Cardiac muscle cell (in vitro differentiated cells and primary cell): ENCODE results near the gene LPP. TPM values are rescaled to one million over a fixed set of nuclear protein-coding genes. Genes with fewer than 3 reads are reported as not detected.

Experiments used
- DNase-seq, 2 donors: peaks; one replicate each; pipeline versions ENCODE4 v3.0.0 to v3.0.0-alpha.2; 2010 to 2017; ENCODE audit warnings: low read depth in 1 of 2, low spot score in 1 of 2
- H3K27ac ChIP-seq: fragments of 200-600 bp; sonication (generic); 2 replicates; pipeline ENCODE4 v1.5.1; 2016
- H3K27me3 ChIP-seq: fragments of 200-600 bp; sonication (generic); 2 replicates; pipeline ENCODE4 v1.6.0; 2016; ENCODE audit warnings: control low read depth
- H3K36me3 ChIP-seq: fragments of 200-600 bp; sonication (generic); 2 replicates; pipeline ENCODE4 v1.5.1; 2016; ENCODE audit warnings: control low read depth
- H3K4me1 ChIP-seq: fragments of 200-600 bp; sonication (generic); 2 replicates; pipeline ENCODE4 v1.8.1; 2017; ENCODE audit warnings: low read depth, mild to moderate bottlenecking, mixed run types
- H3K4me3 ChIP-seq: fragments of 200-600 bp; sonication (generic); 2 replicates; pipeline ENCODE4 v1.5.1; 2016; ENCODE audit warnings: mild to moderate bottlenecking
- H3K9me3 ChIP-seq: fragments of 200-600 bp; sonication (generic); 2 replicates; pipeline ENCODE4 v1.5.1; 2017; ENCODE audit warnings: low read depth, mild to moderate bottlenecking, control low read depth
- polyA plus RNA-seq: library from polyadenylated mRNA; unstranded; fragments of >200 nt; fragmentation: Nextera tagmentation; extraction: Ambion mirVana; gene quantifications from 2 replicates; pipeline ENCODE4 v1.2.1, GENCODE V29; 2016
- total RNA-seq: library from RNA; depleted of rRNA; stranded (reverse); fragments of >200 nt; gene quantifications from 2 replicates; pipeline ENCODE4 v1.2.3, GENCODE V29; 2016
- TF ChIP-seq, protein P1 (sequence below): IDR thresholded peaks from 2 replicates; pipeline ENCODE4 v1.5.1; 2012; ENCODE audit warnings: low read depth, mild to moderate bottlenecking, low read length

Gene LPP
- total and polyA plus RNA-seq, 2 experiments from 2014 or later = 21.4 to 45.2 TPM

GRCh38 chr3:188559072-188559429 is 405.1 kb downstream of the LPP start:
- Histone ChIP-seq H3K9me3 (no peaks in the 10 kb centered on the region), H3K27me3 (no peaks in the 10 kb centered on the region), H3K27ac (no peak overlapping the region), H3K4me1 (peaks cover 3% of the 10 kb centered on the region), H3K36me3 (no peaks in the 10 kb centered on the region), H3K4me3 (no peak overlapping the region)
- DNase-seq = no peak
- TF ChIP-seq, protein P1, sequence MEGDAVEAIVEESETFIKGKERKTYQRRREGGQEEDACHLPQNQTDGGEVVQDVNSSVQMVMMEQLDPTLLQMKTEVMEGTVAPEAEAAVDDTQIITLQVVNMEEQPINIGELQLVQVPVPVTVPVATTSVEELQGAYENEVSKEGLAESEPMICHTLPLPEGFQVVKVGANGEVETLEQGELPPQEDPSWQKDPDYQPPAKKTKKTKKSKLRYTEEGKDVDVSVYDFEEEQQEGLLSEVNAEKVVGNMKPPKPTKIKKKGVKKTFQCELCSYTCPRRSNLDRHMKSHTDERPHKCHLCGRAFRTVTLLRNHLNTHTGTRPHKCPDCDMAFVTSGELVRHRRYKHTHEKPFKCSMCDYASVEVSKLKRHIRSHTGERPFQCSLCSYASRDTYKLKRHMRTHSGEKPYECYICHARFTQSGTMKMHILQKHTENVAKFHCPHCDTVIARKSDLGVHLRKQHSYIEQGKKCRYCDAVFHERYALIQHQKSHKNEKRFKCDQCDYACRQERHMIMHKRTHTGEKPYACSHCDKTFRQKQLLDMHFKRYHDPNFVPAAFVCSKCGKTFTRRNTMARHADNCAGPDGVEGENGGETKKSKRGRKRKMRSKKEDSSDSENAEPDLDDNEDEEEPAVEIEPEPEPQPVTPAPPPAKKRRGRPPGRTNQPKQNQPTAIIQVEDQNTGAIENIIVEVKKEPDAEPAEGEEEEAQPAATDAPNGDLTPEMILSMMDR = no peak

GRCh38 chr3:188559856-188560255 is 405.9 kb downstream of the LPP start:
- DNase-seq = no peak
- Histone ChIP-seq H3K27ac (no peak overlapping the region), H3K4me3 (no peak overlapping the region), H3K4me1 (peaks cover 3% of the 10 kb centered on the region), H3K36me3 (no peaks in the 10 kb centered on the region), H3K9me3 (no peaks in the 10 kb centered on the region), H3K27me3 (no peaks in the 10 kb centered on the region)
- TF ChIP-seq, protein P1 = no peak

GRCh38 chr3:188562144-188562543 is 408.2 kb downstream of the LPP start:
- H3K27me3 ChIP-seq = no peaks in the 10 kb centered on the region
- H3K36me3 ChIP-seq = no peaks in the 10 kb centered on the region
- H3K4me3 ChIP-seq = no peak overlapping the region
- no peaks in the 10 kb centered on the region for H3K4me1 ChIP-seq
- TF ChIP-seq, protein P1 = no peak
- H3K27ac ChIP-seq = no peak overlapping the region
- no peaks in the 10 kb centered on the region for H3K9me3 ChIP-seq
- DNase-seq = no peak

DNA sequence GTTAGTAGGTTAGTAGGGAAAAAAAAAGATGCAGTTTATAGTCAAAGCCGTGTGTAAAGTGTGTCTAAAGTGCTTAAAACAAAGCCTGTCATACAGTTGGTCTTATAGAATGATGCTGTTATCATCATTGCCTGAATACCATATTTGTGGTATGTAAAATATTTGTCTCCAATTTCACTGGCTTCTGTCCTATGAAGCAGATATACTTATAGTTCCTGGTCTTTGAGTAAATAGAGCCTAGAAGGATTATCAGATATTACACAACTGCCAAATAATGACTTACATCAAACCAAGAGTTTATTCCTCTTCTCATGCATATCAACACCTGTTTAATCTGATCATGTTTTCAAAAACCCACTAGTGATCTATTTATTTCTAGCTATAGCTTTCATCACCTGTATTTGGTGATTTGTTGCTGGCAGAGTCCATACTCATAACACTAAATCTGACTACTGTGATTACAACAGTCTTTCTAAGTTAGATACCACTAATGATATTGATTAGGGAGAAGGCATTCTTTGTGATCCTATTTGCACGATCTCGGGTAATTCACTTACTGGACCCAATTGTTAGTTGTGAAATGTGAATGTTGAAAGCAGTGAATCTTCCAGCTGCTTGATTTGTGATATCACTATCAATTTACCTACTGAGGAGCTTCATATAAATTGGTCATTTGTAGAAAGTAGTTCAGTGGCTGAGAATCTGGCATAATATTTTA is 413.7 kb downstream of the LPP start:
- no peaks in the 10 kb centered on the region for H3K9me3 ChIP-seq
- no peaks in the 10 kb centered on the region for H3K4me1 ChIP-seq
- DNase-seq = peak in 1 of 2 donors; percentile 33
- H3K36me3 ChIP-seq = no peaks in the 10 kb centered on the region
- H3K27me3 ChIP-seq = no peaks in the 10 kb centered on the region
- H3K27ac ChIP-seq = no peak overlapping the region
- no peak overlapping the region for H3K4me3 ChIP-seq
- TF ChIP-seq, protein P1 = no peak

DNA sequence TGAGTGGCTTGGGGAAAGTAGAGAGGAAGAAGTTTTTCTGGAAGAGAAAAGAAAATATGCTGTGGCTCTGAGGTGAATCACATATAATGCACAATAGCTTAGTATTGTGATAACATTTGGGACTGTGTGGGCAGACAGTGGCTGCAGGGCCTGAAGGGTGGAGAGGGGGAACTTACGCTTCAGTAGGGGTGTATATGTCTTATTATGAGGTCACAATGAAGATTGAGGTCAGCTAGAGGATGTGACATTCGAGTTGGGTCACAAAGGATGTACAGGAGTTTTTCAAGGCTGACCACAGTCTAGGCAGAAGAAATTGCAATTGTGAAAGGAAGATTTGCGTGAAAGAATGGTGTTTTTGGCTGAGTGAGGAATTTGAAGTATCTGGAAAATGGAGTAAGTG is 414.8 kb downstream of the LPP start:
- Histone ChIP-seq H3K36me3 (no peaks in the 10 kb centered on the region), H3K4me1 (no peaks in the 10 kb centered on the region), H3K27ac (no peak overlapping the region), H3K9me3 (no peaks in the 10 kb centered on the region), H3K27me3 (no peaks in the 10 kb centered on the region), H3K4me3 (no peak overlapping the region)
- TF ChIP-seq, protein P1 = no peak
- DNase-seq = peak in 1 of 2 donors; percentile 32
